Esophagus squamous epithelium (tissue), 5 donors: ENCODE measurements around the gene GZMM. TPM values are rescaled to one million over a fixed set of nuclear protein-coding genes. Genes with fewer than 3 reads are reported as not detected.

ENCODE experiments used
- DNase-seq: peaks from one replicate; lab custom pipeline; 2025; lab: John Stamatoyannopoulos, UW
- H3K27ac ChIP-seq, 4 donors: fragments of 200-600 bp; sonication (generic); one replicate each; pipeline ENCODE4 v1.5.1; 2016 to 2019; ENCODE audit warnings: mild to moderate bottlenecking in 1 of 4
- H3K27me3 ChIP-seq, 4 donors: fragments of 200-600 bp; sonication (generic); 1 replicate in 3 of 4; 2 replicates in 1 of 4; pipeline versions ENCODE4 v1.5.1 to v1.6.0; 2017 to 2021; ENCODE audit warnings: antibody characterized with exemption in 1 of 4
- H3K36me3 ChIP-seq, 3 donors: fragments of 200-600 bp; sonication (generic); one replicate each; pipeline ENCODE4 v1.5.1; 2016 to 2019
- H3K4me1 ChIP-seq, 3 donors: fragments of 200-600 bp; sonication (generic); one replicate each; pipeline ENCODE4 v1.5.1; 2017 to 2019
- H3K4me3 ChIP-seq, 4 donors: fragments of 200-600 bp; sonication (generic); 1 replicate in 3 of 4; 2 replicates in 1 of 4; pipeline ENCODE4 v1.5.1; 2016 to 2019; ENCODE audit warnings: mild to moderate bottlenecking in 2 of 4, moderate library complexity in 1 of 4
- H3K9me3 ChIP-seq, 3 donors: fragments of 200-600 bp; sonication (generic); one replicate each; pipeline ENCODE4 v1.5.1; 2016 to 2019
- POLR2A ChIP-seq, 4 donors: fragments of 450-650 bp; IDR thresholded peaks; one replicate each; pipeline ENCODE4 v1.6.1; 2017; ENCODE audit warnings: antibody characterized with exemption in 4 of 4, mild to moderate bottlenecking in 4 of 4, moderate library complexity in 3 of 4
- WGBS, 2 donors: methylation state at CpG; one replicate each; pipeline ENCODE4 v1.1.5; 2018; 5-methylcytosine and 5-hydroxymethylcytosine counted together
- intact Hi-C: fragments of 100-400 bp; cut with DNase I; formaldehyde crosslinking; loops from one replicate; pipeline ENCODE4 v1.15.0; 2022
- total RNA-seq, 4 donors: library from RNA; depleted of rRNA; stranded (reverse); fragments of >200 nt; gene quantifications; one replicate each; pipeline ENCODE4 v1.1.0, GENCODE V29; 2016
- TF ChIP-seq, protein P1 (sequence below), 6 experiments: fragments of 450-650 bp in 4 of 6; fragments of 200-600 bp in 2 of 6; sonication (generic) in 2 of 6; IDR thresholded peaks; one replicate each; pipeline ENCODE4 v1.5.1; 2016 to 2019; ENCODE audit warnings: antibody characterized with exemption in 6 of 6, mild to moderate bottlenecking in 4 of 6, moderate library complexity in 4 of 6
- donor health status: DM: yes; HTN: yes; CAD: no.

GZMM gene
- total RNA-seq, 4 donors from 2014 or later: 0.48 to 0.95 (median 0.57) TPM; not detected in 1

DNA sequence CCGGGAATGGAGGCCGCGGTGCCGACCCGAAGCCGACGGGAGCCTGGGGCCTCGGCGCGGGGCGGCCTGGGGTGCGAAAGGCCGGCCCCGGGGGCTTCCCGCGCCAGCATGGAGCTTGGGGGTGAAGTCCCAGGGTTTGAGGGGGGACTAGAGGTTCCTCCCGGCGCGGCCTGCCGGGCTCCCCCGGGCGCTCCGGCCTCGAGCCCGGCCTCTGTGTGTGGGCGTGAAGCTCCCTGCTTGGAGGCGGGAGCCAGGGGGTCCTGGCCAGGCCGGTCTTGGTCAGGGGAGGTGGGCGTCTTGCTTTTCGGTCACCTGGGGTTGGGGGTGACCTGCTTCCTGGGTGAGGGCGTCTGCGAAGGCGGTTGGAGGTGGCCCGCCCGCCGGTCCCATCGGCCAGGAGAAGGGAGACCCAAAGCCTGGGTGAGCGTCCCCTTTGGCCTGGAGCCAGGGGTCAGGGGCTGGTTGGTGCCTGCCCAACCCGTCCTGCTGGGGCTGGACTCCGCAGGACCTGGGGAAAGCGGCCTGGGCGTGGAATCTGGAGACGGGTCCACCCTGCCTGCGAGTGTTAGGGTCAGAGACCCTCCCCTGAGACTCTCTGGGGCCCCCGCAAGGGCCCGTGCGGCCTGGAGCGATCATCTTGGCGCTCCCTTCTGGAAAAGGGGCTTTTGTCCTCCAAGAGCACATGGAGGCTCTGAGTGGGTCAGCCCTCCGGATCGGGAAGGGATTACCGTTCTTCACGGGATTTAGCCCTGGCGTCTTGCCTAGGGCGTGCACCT, 29.1 kb downstream of the GZMM start:
- H3K4me1 ChIP-seq: peaks cover 31 to 64% (median 47%) of the 10 kb centered on the region in 3 donors

DNA sequence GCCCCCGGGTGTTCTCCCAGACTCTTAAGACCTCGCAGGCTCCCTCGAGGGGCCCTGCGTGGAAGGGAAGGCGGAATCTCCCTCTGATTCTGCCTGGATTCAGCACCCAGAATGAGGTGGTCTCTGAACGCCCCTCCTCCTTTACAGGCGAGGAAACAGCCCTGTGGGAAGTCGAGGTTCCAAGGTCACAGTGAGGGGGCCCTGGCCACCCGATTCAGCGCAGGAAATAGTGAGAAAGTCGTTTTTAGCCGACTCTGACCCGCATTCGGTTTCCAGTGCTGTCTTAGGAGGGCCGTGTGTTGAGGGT, 29.6 kb downstream of the GZMM start:
- Histone ChIP-seq H3K4me3 (peak overlapping the region; percentile 69 to 100 (median 100)), H3K27ac (peak overlapping the region; percentile 83 to 97 (median 93)), H3K9me3 (no peaks in the 10 kb centered on the region), H3K36me3 (peaks cover 0 to 13% (median 0%) of the 10 kb centered on the region in 3 donors), H3K27me3 (no peaks in the 10 kb centered on the region), H3K4me1 (peaks cover 31 to 70% (median 47%) of the 10 kb centered on the region in 3 donors)
- TF ChIP-seq, protein P1, sequence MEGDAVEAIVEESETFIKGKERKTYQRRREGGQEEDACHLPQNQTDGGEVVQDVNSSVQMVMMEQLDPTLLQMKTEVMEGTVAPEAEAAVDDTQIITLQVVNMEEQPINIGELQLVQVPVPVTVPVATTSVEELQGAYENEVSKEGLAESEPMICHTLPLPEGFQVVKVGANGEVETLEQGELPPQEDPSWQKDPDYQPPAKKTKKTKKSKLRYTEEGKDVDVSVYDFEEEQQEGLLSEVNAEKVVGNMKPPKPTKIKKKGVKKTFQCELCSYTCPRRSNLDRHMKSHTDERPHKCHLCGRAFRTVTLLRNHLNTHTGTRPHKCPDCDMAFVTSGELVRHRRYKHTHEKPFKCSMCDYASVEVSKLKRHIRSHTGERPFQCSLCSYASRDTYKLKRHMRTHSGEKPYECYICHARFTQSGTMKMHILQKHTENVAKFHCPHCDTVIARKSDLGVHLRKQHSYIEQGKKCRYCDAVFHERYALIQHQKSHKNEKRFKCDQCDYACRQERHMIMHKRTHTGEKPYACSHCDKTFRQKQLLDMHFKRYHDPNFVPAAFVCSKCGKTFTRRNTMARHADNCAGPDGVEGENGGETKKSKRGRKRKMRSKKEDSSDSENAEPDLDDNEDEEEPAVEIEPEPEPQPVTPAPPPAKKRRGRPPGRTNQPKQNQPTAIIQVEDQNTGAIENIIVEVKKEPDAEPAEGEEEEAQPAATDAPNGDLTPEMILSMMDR (IDR thresholded peaks at IDR 0.05): no peak
- TF ChIP-seq POLR2A (IDR thresholded peaks at IDR 0.05): no peak
- intact Hi-C loops: no loop called here
- no peak for DNase-seq
- WGBS, 2 donors: 0% methylated on average over 5 to 7 of the region's 15 CpGs

More for the DNA sequence above, 29.1 kb downstream of the GZMM start:
- H3K27me3 ChIP-seq: no peaks in the 10 kb centered on the region
- peaks cover 0 to 8% (median 0%) of the 10 kb centered on the region in 3 donors for H3K36me3 ChIP-seq
- DNase-seq: no peak
- H3K9me3 ChIP-seq: no peaks in the 10 kb centered on the region
- peak overlapping the region; percentile 69 to 100 (median 100) for H3K4me3 ChIP-seq
- TF ChIP-seq, protein P1 (IDR thresholded peaks at IDR 0.05): no peak
- no peak for TF ChIP-seq POLR2A (IDR thresholded peaks at IDR 0.05)
- intact Hi-C loops: no loop called here
- H3K27ac ChIP-seq: peak overlapping the region; percentile 83 to 97 (median 93)
- WGBS, 2 donors: 0% methylated on average over 4 of the region's 55 CpGs; no CpG with 5 or more reads in 1 of the 2 donors

DNA sequence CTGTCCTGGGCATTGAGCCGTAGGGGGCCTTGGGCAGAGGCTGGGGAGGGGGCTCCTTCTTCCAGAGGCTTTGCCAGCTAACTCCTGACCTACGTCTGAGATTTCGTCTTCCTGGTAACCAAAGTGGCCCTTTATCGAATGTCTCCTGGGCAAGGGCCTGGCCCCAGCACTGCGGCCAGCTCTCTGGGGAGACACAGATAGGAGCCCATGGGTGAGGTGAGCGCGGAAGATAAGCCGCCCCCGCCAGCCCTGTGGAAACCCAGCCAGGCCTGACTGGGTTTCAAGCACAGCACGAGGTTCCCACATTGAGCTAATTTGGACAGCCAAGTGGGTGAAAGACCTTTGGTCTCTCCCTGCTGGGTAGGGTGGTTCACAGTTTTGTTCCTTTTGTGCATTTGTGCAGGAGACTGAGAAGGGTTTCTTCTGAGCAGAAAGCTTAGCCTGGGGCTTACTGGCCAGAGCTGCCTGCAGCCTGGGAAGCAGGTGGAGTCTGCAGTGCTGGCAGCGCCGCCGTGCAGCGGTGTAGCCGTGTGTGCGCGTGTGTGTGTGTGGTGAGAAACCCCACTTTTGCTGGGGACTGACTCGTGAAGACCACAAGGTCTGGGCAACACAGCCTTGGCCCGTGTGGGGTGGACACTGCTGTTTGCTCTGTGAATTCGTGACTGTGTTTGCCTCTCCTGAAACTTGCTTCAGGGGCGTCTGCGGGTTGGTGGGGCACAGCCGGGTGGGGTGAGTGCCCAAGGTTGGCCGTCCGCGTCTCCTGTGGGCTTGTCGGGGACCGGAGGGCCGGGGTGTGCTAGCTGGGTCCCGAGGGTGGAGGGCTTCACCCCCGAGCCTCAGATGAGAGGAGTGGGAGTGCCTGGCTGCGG, 31.0 kb downstream of the GZMM start:
- no peak for DNase-seq
- no peaks in the 10 kb centered on the region for H3K27me3 ChIP-seq
- peak overlapping the region; percentile 8 to 57 (median 14) for H3K4me3 ChIP-seq
- TF ChIP-seq POLR2A (IDR thresholded peaks at IDR 0.05): no peak
- TF ChIP-seq, protein P1 (IDR thresholded peaks at IDR 0.05): no peak
- no peaks in the 10 kb centered on the region for H3K9me3 ChIP-seq
- peaks cover 31 to 80% (median 47%) of the 10 kb centered on the region in 3 donors for H3K4me1 ChIP-seq
- intact Hi-C loops: no loop called here
- peak overlapping the region; percentile 7 to 52 (median 32) for H3K27ac ChIP-seq
- 19 to 47% methylated on average over 6 to 10 of the region's 32 CpGs for WGBS, 2 donors
- peaks cover 6 to 27% (median 8%) of the 10 kb centered on the region in 3 donors for H3K36me3 ChIP-seq

DNA sequence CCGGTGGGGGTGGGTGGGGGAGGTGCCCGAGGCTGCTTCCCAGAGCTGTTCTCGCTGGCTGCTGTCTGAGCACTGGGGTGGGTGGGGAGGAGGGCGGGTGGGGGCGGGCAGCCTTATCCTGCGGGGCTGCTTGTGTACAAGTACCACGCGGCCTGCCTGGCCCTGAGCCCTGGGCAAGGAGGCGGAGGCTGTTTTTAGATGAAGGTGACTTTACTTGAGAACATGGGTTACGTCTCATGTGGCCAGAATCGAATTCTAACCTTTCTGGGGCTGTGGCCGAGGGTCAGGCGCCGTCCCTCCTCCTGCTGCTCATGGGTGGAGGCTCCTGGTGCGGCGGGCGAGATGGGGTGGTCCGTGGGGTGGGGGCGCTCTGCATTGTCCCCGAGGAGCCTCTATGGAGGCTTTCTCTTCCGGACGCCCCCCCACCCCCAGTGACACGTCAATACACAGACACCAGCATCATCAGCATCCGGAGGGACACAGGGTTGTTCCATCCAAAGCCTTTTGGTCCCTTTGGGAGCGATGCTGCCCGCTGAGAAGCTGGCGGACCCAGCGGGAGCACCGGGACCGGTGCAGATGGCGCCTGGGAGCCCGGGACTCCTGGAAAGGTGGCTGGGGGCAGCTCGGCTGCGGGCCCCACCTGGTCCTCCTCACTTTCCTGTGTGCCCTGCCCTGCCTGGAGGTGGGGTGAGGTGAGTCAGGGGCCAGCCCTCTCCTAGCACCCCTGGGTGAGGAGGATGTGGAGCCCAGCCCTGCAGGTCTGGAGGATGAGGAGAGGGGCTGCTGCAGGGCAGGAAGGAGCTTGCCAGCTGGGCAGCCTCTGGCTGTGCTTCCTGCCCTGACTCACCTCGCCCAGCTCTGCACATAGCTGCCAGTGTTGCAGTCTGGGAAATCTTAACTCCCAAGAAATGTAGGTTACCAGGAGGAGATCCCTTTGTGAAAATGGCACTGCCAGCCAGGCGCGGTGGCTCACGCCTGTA, 32.0 kb downstream of the GZMM start:
- peaks cover 31 to 79% (median 47%) of the 10 kb centered on the region in 3 donors for H3K4me1 ChIP-seq
- peak overlapping the region in 3 of 4 donors; percentile 7 to 52 (median 50) for H3K27ac ChIP-seq
- intact Hi-C loops: no loop called here
- no peak for TF ChIP-seq POLR2A (IDR thresholded peaks at IDR 0.05)
- TF ChIP-seq, protein P1 (IDR thresholded peaks at IDR 0.05): no peak
- no peaks in the 10 kb centered on the region for H3K27me3 ChIP-seq
- DNase-seq: no peak
- WGBS, 2 donors: 63 to 67% methylated on average over 3 to 7 of the region's 38 CpGs
- H3K36me3 ChIP-seq: peaks cover 11 to 36% (median 14%) of the 10 kb centered on the region in 3 donors
- H3K4me3 ChIP-seq: peak overlapping the region; percentile 8 to 57 (median 14)
- no peaks in the 10 kb centered on the region for H3K9me3 ChIP-seq
